ENCODE data around the gene AP4M1.
A peak's percentile ranks its signal among the peaks of the same experiment; 100 is the strongest.
"Not testable (repeated sequence)": the region's sequence is repeated elsewhere in the genome, so short reads cannot be mapped to it uniquely, and the experiment has no call there.

Gene AP4M1

GRCh38 chr7:100109521-100110163, 8.2 kb downstream of the AP4M1 start:
- no peak for DNase-seq (ENCODE audit: low read depth)

- DNase-seq (ENCODE audit: low read depth), result no peak
Measured at GRCh38 chr7:100111156-100111555, 9.7 kb downstream of the AP4M1 start.

GRCh38 chr7:100111914-100112313, 10.5 kb downstream of the AP4M1 start:
- no peak for DNase-seq (ENCODE audit: low read depth)

- no peak for DNase-seq (ENCODE audit: low read depth)
Measured at GRCh38 chr7:100115026-100115425, 13.6 kb downstream of the AP4M1 start.

GRCh38 chr7:100118388-100119071, 17.1 kb downstream of the AP4M1 start:
- DNase-seq (ENCODE audit: low read depth), result no peak

GRCh38 chr7:100119072-100119969, 17.9 kb downstream of the AP4M1 start, which contains the start of the genes CNPY4 and TAF6:
CNPY4 (plus strand) TSS chr7:100119634; CDS start chr7:100119745, 111 bp downstream.
TAF6 (minus strand) TSS chr7:100119358; CDS start chr7:100114209, 5,149 bp downstream.
- DNase-seq (ENCODE audit: low read depth), result peak; percentile 77

- DNase-seq (ENCODE audit: low read depth), result peak; percentile 29
Measured at GRCh38 chr7:100119970-100120732, 18.7 kb downstream of the AP4M1 start.

- DNase-seq (ENCODE audit: low read depth), result no peak
Measured at GRCh38 chr7:100120733-100121036, 19.2 kb downstream of the AP4M1 start.

GRCh38 chr7:100122067-100122466, 20.6 kb downstream of the AP4M1 start:
- no peak for DNase-seq (ENCODE audit: low read depth)

GRCh38 chr7:100122568-100122967, 21.1 kb downstream of the AP4M1 start:
- no peak for DNase-seq (ENCODE audit: low read depth)

- no peak for DNase-seq (ENCODE audit: low read depth)
Measured at GRCh38 chr7:100124301-100125230, 23.1 kb downstream of the AP4M1 start.

- DNase-seq (ENCODE audit: low read depth), result no peak
Measured at GRCh38 chr7:100126239-100126930, 24.9 kb downstream of the AP4M1 start.

- peak; percentile 65 for DNase-seq (ENCODE audit: low read depth)
Measured at GRCh38 chr7:100126931-100127865, 25.8 kb downstream of the AP4M1 start, which contains the start of gene MBLAC1. MBLAC1 (plus strand) TSS chr7:100126967; CDS start chr7:100127396, 429 bp downstream.

- no peak for DNase-seq (ENCODE audit: low read depth)
Measured at GRCh38 chr7:100127866-100128636, 26.6 kb downstream of the AP4M1 start.

GRCh38 chr7:100128637-100128963, 27.2 kb downstream of the AP4M1 start:
- no peak for DNase-seq (ENCODE audit: low read depth)

- DNase-seq (ENCODE audit: low read depth), result not testable (repeated sequence)
Measured at GRCh38 chr7:100130220-100130607, 28.8 kb downstream of the AP4M1 start.

- DNase-seq (ENCODE audit: low read depth), result no peak
Measured at GRCh38 chr7:100130608-100131453, 29.4 kb downstream of the AP4M1 start.

All from GM04503 (cell line).